Cortex of kidney (tissue), 1 donor: ENCODE measurements around the gene TEKT5.
"Not testable (repeated sequence)": the region's sequence is repeated elsewhere in the genome, so short reads cannot be mapped to it uniquely, and the experiment has no call there.

ENCODE experiments used
- DNase-seq: peaks from one replicate; lab custom pipeline; 2025; lab: John Stamatoyannopoulos, UW

Gene TEKT5

GRCh38 chr16:10633429-10633828 is 61.3 kb downstream of the TEKT5 start:
- DNase-seq: not testable (repeated sequence)

GRCh38 chr16:10631886-10632285 is 62.8 kb downstream of the TEKT5 start:
- DNase-seq: no peak

DNA sequence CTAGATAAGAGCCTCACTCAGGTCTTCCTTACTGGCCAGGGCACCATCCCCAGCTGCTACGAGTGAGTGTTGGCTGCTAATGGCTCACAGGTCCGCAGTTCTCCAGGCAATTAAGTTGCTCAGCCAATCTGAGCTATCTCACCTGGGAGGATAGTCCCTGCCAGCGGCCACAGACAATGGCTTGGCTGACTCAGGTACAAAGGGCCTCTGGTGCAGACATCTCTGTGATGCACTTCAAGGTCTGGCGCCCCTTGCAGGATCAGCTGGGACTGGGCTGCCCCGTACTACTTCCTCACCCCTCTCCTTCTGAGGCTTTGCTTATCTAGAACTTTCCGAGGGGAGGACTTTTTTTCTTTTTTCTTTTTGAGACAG is 65.2 kb downstream of the TEKT5 start:
- DNase-seq: no peak

DNA sequence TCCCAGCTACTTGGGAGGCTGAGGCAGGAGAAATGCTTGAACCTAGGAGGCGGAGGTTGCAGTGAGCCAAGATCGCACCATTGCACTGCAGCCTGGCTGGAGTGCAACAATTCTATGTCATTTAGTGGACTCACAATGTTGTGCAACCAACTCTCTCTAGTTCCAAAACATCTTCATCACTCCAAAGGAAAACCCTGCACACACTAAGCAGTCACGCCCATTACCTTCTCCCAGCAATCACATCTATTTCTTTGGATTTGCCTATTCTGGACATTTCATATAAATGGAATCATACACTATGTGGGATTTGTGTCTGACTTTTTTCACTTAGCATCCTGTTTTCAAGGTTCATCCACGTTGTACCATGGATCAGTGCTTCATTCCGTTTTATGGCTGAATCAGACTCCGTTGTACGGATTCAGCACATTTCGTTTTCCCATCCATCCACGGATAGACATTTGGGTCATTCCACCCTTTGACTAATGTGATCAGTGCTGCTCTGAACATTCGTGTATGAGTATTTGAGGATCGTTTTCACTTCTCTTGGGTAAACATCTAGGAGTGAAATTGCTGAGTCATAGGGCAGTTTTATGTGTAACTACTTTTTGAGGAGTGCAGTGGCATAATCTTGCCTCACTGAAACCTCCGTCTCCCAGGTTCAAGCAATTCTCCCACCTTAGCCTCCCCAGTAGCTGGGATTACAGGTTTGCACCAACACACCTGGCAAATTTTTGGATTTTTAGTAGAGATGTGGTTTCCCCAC is 69.0 kb downstream of the TEKT5 start:
- no peak for DNase-seq

GRCh38 chr16:10624527-10624926 is 70.2 kb downstream of the TEKT5 start:
- DNase-seq: no peak

GRCh38 chr16:10623059-10623458 is 71.7 kb downstream of the TEKT5 start:
- no peak for DNase-seq

- DNase-seq: no peak
Observed at GRCh38 chr16:10622036-10622921, 72.5 kb downstream of the TEKT5 start.

DNA sequence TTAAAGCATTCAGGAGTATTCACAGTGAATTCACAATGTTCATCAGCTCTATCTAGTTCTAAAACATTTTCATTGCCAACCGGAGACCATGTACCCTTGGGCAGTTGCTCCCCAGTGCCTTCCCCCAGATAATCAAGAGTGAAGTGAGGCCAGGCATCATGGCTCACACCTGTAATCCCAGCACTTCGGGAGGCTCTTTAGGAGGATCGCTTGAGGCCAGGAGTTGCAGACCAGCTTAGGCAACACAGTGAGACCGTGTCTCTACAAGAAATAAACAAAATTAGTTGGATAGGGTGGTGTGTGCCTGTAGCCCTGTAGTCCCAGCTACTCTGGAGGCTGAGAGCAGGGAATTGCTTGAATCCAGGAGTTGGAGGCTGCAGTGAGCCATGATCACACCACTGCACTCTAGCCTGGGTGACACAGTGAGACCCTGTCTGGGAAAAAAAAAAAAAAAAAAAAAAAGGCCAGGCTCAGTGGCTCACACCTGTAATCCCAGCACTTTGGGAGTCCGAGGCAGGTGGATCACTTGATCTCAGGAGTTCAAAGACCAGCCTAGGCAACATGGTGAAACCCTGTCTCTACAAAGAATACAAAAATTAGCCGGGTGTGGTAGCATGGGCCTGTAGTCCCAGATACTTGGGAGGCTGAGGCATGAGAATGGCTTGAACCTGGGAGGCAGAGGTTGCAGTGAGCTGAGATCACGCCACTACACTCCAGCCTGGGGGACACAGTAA is 73.3 kb downstream of the TEKT5 start:
- DNase-seq: not testable (repeated sequence)

DNA sequence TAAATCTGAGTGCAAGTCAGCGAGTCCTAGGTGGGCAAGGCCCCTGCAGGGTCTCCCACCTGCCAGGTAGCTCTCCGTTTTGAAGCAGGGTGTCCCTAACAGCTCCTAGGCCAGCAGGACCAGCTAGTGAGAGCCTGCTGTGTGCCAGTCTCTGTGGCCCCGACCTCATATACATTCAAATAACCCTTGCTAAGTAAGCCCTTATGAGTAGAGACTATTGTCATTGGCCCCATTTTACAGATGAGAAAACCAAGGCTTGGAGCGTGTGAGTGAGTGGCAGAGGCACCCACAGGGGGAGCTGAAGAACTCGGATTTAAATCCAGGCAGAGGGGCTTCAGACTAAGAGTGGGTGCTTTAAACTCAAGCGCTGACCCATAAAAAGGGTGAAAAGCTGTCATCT is 74.6 kb downstream of the TEKT5 start:
- no peak for DNase-seq

GRCh38 chr16:10619271-10619849 is 75.4 kb downstream of the TEKT5 start:
- no peak for DNase-seq

- no peak for DNase-seq
Observed at GRCh38 chr16:10618710-10619209, 76.0 kb downstream of the TEKT5 start.

GRCh38 chr16:10617662-10618420 is 76.9 kb downstream of the TEKT5 start:
- DNase-seq: no peak

DNA sequence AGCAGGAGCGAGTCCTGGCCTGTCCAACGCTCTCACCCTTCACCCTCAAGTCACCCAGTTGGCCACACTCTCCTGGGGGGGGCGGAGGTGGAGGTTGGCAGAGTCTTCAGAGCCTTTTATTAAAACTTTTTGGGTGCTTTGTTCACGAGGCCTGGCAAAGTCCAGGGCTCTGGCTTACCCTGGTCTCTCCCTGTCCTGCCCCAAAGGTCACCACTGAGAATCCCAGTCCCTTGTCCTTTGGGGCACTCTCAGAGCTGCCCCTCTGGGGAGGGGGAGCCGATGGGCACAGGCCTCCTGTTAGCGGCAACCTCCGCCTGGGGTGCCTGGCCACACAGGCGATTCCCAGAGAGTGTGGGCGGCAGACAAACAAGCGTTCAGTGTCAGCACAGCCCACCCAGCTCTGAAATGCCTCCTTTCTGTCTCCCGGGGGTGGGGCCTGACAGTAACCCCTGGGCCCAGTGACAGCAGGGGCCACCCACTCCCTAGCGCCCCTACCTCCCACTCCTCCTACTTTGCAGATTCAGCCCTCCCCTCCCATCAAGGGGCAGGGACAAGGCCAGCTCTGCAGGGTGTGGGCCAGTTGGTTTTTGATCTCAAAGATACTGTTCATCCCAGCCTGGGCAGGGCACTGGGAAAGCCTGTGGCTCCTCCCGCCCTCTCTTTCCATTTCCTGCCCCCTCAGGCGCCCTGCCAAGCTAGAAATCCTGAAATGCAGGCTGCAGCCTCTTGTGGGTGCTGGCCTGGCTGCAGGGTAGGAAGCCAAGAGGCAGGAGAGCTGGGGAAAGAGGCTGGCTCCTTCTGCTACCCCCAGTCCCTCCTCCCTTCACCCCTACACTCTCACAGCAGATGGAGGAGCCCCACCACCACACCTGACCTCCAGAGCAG is 77.7 kb downstream of the TEKT5 start:
- no peak for DNase-seq

GRCh38 chr16:10616419-10616755 is 78.3 kb downstream of the TEKT5 start:
- DNase-seq: no peak

- DNase-seq: no peak
Observed at GRCh38 chr16:10614685-10615084, 80.0 kb downstream of the TEKT5 start.

DNA sequence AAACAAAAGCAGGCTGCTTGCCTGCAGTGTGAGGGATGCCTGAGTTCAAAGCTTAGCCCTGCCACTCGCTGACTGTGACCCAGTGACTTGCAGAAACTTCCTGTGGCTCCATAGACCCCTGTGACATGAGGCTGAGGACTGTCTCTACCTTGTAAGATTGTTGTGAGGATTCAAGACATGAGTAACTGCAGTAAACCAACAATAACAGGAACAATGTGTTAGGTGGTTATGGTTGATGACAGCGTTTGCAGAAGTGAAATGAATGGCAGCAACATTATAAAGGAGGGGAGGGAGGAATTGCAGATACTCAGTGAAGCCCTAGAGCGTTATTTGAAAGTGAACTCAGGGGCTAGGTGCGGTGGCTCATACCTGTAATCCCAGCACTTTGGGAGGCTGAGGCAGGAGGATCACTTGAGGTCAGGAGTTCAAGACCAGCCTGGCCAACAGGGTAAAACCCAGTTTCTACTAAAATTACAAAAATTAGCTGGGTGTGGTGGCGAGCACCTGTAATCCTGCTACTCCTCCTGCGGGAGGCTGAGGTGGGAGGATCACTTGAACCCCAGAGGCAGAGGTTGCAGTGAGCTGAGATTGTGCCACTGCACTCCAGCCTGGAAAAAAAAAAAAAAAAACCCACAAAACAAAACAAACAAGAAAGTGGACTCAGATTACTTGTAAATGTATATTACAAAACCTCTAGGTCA is 80.8 kb downstream of the TEKT5 start:
- no peak for DNase-seq

GRCh38 chr16:10612649-10613179 is 82.0 kb downstream of the TEKT5 start:
- no peak for DNase-seq

- DNase-seq: no peak
Observed at GRCh38 chr16:10611825-10612342, 82.8 kb downstream of the TEKT5 start.

- no peak for DNase-seq
Observed at GRCh38 chr16:10610499-10611184, 84.1 kb downstream of the TEKT5 start.
